ENCODE results near the gene AFP. TPM values are rescaled to one million over a fixed set of nuclear protein-coding genes. Genes with fewer than 3 reads are reported as not detected.

Gene AFP
- total and polyA plus RNA-seq, 11 donors: not detected

- no peaks in the 10 kb centered on the region for H3K9me3 ChIP-seq
- no peaks in the 10 kb centered on the region for H3K4me1 ChIP-seq
- peaks cover 0 to 4% (median 0%) of the 10 kb centered on the region in 9 donors for H3K27me3 ChIP-seq
- DNase-seq (no peak), ATAC-seq (no peak)
- no peak overlapping the region for H3K4me3 ChIP-seq
- WGBS, 4 donors: 84 to 90% (median 86%) methylated on average over 2 of the region's 2 CpGs
- TF ChIP-seq POLR2A (IDR thresholded peaks at IDR 0.05) (no peak), CTCF (IDR thresholded peaks at IDR 0.05) (no peak)
- intact Hi-C loops (cut with DNase I): no loop called here
- no peak overlapping the region for H3K27ac ChIP-seq
- H3K36me3 ChIP-seq: no peaks in the 10 kb centered on the region
These were observed 3.4 kb downstream of the AFP start for GRCh38 chr4:73439445-73439844.

- ATAC-seq (no peak), DNase-seq (no peak)
- Histone ChIP-seq H3K4me1 (no peaks in the 10 kb centered on the region), H3K27me3 (peaks cover 0 to 4% (median 0%) of the 10 kb centered on the region in 9 donors), H3K4me3 (no peak overlapping the region), H3K36me3 (no peaks in the 10 kb centered on the region), H3K9me3 (no peaks in the 10 kb centered on the region), H3K27ac (no peak overlapping the region)
- WGBS, 4 donors: 74 to 85% (median 79%) methylated on average over 3 of the region's 3 CpGs
- intact Hi-C loops (cut with DNase I): no loop called here
- TF ChIP-seq CTCF (IDR thresholded peaks at IDR 0.05): no peak
These were observed 4.0 kb downstream of the AFP start for GRCh38 chr4:73439991-73440390.

- TF ChIP-seq POLR2A (IDR thresholded peaks at IDR 0.05): no peak
- TF ChIP-seq CTCF (IDR thresholded peaks at IDR 0.05): no peak
- Histone ChIP-seq H3K27me3 (peaks cover 0 to 4% (median 0%) of the 10 kb centered on the region in 9 donors), H3K4me3 (no peak overlapping the region), H3K36me3 (no peaks in the 10 kb centered on the region), H3K9me3 (no peaks in the 10 kb centered on the region), H3K4me1 (no peaks in the 10 kb centered on the region), H3K27ac (no peak overlapping the region)
- 89 to 93% (median 92%) methylated on average over 3 of the region's 3 CpGs for WGBS, 4 donors
- intact Hi-C loops (cut with DNase I): no loop called here
- DNase-seq: no peak
- ATAC-seq: no peak
These were observed 4.6 kb downstream of the AFP start for GRCh38 chr4:73440653-73441052.

- TF ChIP-seq POLR2A (IDR thresholded peaks at IDR 0.05): no peak
- TF ChIP-seq CTCF (IDR thresholded peaks at IDR 0.05): no peak
- WGBS, 4 donors: 74 to 78% (median 77%) methylated on average over 5 of the region's 5 CpGs
- peaks cover 0 to 4% (median 0%) of the 10 kb centered on the region in 9 donors for H3K27me3 ChIP-seq
- no peaks in the 10 kb centered on the region for H3K4me1 ChIP-seq
- H3K27ac ChIP-seq: no peak overlapping the region
- intact Hi-C loops (cut with DNase I): no loop called here
- H3K4me3 ChIP-seq: no peak overlapping the region
- ATAC-seq (no peak), DNase-seq (no peak)
- no peaks in the 10 kb centered on the region for H3K36me3 ChIP-seq
- no peaks in the 10 kb centered on the region for H3K9me3 ChIP-seq
These were observed 6.3 kb downstream of the AFP start for GRCh38 chr4:73442275-73442674.
